ENCODE results near the gene NEDD4L.

The NEDD4L gene

GRCh38 chr18:58394046-58394445 lies 350.0 kb downstream of the NEDD4L start:
- in situ Hi-C loops (cut with HindIII; ENCODE audit: low pct_ligation_motif_present, low sequenced_read_pairs): no loop called here
- no peak for TF ChIP-seq CTCF (IDR thresholded peaks at IDR 0.05; ENCODE audit: low read depth, low read length, missing control alignments)
- no peak overlapping the region for H3K27ac ChIP-seq
- peaks cover 27% of the 10 kb centered on the region for H3K36me3 ChIP-seq (replicated peaks)
- no peak overlapping the region for H3K4me3 ChIP-seq (ENCODE audit: low read depth, low read length)
- no peak for DNase-seq
- no peaks in the 10 kb centered on the region for H3K27me3 ChIP-seq (replicated peaks)

DNA sequence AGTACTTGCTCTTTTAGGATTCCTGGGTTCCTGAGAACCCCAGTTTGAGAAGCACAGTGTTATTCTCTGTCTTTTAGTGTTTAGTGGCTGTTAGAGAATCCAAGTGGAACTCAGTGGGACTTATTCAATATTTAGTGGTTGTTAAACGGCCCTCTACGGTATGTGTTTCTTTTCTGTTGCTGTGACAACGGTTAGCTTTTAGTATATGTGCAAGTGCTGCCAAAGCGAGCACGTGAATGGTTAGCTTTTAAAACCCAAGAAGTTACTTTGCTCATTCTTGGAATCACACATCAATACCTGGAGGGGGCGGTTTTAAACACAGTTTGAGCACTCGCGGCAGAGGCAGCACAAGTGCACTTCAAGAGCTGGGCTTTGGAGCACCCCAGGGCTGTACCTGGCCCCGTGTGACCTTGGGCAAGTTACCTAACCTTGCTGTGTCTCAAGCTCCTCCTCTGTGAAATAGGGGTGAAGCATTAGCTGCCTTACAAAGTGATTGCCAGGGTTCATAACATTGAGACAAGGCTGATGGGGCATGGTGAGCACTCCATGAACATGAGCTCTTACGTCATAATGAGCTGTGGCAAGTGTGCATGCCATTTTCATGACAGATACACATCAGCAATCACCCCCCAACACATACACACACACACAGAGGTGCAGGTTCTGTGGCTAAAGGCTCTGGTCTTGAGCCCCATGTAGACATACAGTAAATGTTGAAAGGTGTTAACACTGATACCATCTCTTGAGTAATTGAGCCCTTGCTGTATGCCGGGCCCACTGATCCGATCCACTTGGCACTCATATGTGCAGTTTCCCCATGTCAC lies 350.8 kb downstream of the NEDD4L start:
- H3K36me3 ChIP-seq (replicated peaks): peaks cover 26% of the 10 kb centered on the region
- no peak for TF ChIP-seq CTCF (IDR thresholded peaks at IDR 0.05; ENCODE audit: low read depth, low read length, missing control alignments)
- DNase-seq: no peak
- H3K27ac ChIP-seq: no peak overlapping the region
- H3K27me3 ChIP-seq (replicated peaks): no peaks in the 10 kb centered on the region
- in situ Hi-C loops (cut with HindIII; ENCODE audit: low pct_ligation_motif_present, low sequenced_read_pairs): no loop called here
- no peak overlapping the region for H3K4me3 ChIP-seq (ENCODE audit: low read depth, low read length)

- H3K4me3 ChIP-seq (ENCODE audit: low read depth, low read length): no peak overlapping the region
- H3K27ac ChIP-seq: no peak overlapping the region
- DNase-seq: no peak
- H3K27me3 ChIP-seq (replicated peaks): no peaks in the 10 kb centered on the region
- in situ Hi-C loops (cut with HindIII; ENCODE audit: low pct_ligation_motif_present, low sequenced_read_pairs): no loop called here
- H3K36me3 ChIP-seq (replicated peaks): peaks cover 16% of the 10 kb centered on the region
- no peak for TF ChIP-seq CTCF (IDR thresholded peaks at IDR 0.05; ENCODE audit: low read depth, low read length, missing control alignments)
Measured at GRCh38 chr18:58396144-58396543, 352.1 kb downstream of the NEDD4L start.

DNA sequence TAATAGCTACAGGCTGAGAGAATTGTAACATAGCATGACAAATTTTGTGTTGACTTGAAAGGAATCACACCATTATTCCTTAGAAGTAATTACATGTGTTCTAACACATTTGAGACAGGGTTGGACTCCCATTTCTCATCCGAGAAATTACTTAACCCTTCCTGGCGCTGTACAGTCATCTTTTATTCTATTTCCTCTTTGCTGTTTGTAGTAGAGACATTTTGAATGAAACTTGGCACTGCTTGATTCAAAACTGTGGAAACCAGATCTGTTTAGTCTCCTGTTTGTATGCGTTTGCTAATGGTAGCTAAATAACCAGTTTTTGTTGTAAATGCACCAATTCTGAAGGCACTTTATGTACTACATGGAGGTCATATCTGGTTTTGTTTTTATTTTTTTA lies 352.9 kb downstream of the NEDD4L start:
- Histone ChIP-seq H3K27me3 (replicated peaks) (no peaks in the 10 kb centered on the region), H3K27ac (no peak overlapping the region), H3K36me3 (replicated peaks) (peaks cover 12% of the 10 kb centered on the region), H3K4me3 (ENCODE audit: low read depth, low read length) (no peak overlapping the region)
- DNase-seq: no peak
- in situ Hi-C loops (cut with HindIII; ENCODE audit: low pct_ligation_motif_present, low sequenced_read_pairs): no loop called here
- TF ChIP-seq CTCF (IDR thresholded peaks at IDR 0.05; ENCODE audit: low read depth, low read length, missing control alignments): no peak

DNA sequence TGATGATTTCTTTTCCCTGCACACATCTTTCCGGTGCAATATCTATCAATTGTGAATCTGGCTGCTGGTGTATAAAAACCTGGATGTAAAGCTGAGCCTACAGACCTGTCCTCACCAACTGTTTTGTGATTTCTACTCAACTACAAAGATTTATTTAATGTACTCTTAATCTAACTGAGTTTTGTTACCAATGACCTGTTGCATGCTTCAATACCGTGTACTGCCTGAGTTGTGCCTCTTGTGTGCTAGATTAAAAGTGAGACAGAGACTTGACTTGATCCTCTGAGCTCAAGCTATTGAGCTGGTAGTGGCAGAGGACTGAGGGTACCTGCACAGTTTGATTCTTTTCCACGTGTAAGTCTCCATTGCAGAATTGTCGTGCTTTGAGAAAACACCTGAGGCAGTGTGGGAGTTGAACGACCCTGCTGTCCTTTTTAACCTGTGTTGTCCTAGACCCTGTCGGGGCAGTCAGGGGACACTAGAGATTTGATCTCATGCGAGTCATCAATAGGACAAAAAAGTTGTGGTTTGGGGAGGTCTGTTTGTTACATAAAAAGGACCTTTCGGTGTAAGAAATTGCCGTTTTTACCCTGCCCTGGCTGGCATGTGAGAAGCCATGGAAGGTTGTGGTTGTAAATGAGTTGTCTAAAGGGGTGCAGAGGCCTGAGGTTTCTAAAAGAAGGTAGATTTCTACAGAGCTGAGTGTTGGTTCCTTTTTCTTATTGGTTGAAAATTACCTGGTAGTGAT lies 353.5 kb downstream of the NEDD4L start:
- peaks cover 12% of the 10 kb centered on the region for H3K36me3 ChIP-seq (replicated peaks)
- TF ChIP-seq CTCF (IDR thresholded peaks at IDR 0.05; ENCODE audit: low read depth, low read length, missing control alignments): no peak
- no peaks in the 10 kb centered on the region for H3K27me3 ChIP-seq (replicated peaks)
- no peak for DNase-seq
- H3K27ac ChIP-seq: no peak overlapping the region
- in situ Hi-C loops (cut with HindIII; ENCODE audit: low pct_ligation_motif_present, low sequenced_read_pairs): no loop called here
- H3K4me3 ChIP-seq (ENCODE audit: low read depth, low read length): no peak overlapping the region

All from brain microvascular endothelial cell (primary cell).